ENCODE data around the gene MYO1B. TPM values are rescaled to one million over a fixed set of nuclear protein-coding genes. Genes with fewer than 3 reads are reported as not detected.

Gene MYO1B
- total and polyA plus RNA-seq, 12 donors = 8.7 to 32.4 (median 14.4) TPM

DNA sequence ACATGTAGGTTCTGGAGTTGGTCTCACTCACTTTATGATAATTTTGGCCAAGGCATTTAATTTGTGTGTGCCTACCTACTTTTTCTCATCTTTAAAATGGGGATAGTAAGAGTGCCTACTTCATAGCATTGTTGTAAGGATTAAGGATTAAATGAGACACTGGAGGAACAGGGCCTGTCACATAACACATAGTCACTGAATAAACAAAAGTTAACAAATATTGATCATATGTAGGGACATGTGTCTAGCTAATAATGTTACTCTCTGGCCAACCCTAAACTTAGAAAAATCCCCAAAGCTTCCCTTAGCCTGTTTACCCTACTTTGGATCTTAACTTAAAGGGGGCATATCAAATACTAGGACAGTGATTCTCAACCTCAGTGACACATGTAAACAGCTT lies 169.9 kb downstream of the MYO1B start:
- H3K9me3 ChIP-seq = no peaks in the 10 kb centered on the region
- H3K27ac ChIP-seq = no peak overlapping the region
- intact Hi-C loops (cut with DNase I) = no loop called here
- no peak overlapping the region for H3K4me3 ChIP-seq
- TF ChIP-seq, protein P1, sequence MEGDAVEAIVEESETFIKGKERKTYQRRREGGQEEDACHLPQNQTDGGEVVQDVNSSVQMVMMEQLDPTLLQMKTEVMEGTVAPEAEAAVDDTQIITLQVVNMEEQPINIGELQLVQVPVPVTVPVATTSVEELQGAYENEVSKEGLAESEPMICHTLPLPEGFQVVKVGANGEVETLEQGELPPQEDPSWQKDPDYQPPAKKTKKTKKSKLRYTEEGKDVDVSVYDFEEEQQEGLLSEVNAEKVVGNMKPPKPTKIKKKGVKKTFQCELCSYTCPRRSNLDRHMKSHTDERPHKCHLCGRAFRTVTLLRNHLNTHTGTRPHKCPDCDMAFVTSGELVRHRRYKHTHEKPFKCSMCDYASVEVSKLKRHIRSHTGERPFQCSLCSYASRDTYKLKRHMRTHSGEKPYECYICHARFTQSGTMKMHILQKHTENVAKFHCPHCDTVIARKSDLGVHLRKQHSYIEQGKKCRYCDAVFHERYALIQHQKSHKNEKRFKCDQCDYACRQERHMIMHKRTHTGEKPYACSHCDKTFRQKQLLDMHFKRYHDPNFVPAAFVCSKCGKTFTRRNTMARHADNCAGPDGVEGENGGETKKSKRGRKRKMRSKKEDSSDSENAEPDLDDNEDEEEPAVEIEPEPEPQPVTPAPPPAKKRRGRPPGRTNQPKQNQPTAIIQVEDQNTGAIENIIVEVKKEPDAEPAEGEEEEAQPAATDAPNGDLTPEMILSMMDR (IDR thresholded peaks at IDR 0.05) = no peak
- H3K27me3 ChIP-seq = no peaks in the 10 kb centered on the region
- no peak for DNase-seq
- H3K4me1 ChIP-seq = peaks cover 0 to 16% (median 0%) of the 10 kb centered on the region in 9 donors
- peaks cover 0 to 96% (median 21%) of the 10 kb centered on the region in 9 donors for H3K36me3 ChIP-seq
- ATAC-seq = no peak

DNA sequence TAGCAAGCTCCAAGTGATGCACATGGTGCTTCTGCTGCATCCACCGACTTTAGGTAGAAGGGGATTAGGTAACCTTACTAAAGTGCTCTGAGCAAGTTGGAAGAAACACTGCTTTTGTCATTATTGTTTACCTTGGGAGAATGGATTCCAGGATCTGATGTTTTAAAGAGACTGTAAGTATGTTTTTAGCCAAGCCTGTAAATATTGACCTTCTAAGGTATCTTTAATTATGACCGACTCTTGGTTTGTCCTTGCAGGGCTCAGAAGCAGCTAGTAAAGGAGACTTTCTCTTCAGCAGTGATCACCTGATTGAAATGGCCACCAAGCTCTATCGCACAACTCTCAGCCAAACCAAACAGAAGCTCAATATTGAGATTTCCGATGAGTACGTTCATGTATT lies 170.7 kb downstream of the MYO1B start:
- Histone ChIP-seq H3K27ac (no peak overlapping the region), H3K9me3 (no peaks in the 10 kb centered on the region), H3K4me1 (peaks cover 0 to 16% (median 0%) of the 10 kb centered on the region in 9 donors), H3K4me3 (no peak overlapping the region), H3K36me3 (peaks cover 0 to 95% (median 21%) of the 10 kb centered on the region in 9 donors), H3K27me3 (no peaks in the 10 kb centered on the region)
- ATAC-seq = no peak
- DNase-seq = no peak
- 97% methylated on average over 5 of the region's 5 CpGs for WGBS, 2 donors
- intact Hi-C loops (cut with DNase I) = no loop called here
- TF ChIP-seq, protein P1 (IDR thresholded peaks at IDR 0.05) = no peak

DNA sequence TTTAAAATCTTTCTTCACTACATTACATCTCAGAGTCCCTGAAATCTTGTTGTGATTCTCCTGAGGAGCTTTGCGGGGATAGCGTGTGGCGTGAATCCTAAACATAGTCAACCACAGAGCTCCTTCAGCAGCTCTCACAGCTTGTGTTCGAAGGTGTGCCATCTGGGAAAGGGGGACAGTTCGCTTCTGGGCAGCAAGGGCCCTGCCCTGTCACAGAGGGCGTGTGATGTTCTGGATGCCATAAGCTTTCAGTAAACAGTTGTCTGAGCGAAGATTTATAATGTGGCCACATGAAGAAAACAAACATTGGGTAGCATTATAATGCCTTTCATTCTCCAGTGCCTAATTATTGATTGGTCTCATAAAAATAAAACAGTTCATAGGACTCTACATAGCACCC lies 172.5 kb downstream of the MYO1B start:
- peaks cover 0 to 92% (median 21%) of the 10 kb centered on the region in 9 donors for H3K36me3 ChIP-seq
- H3K4me1 ChIP-seq = no peaks in the 10 kb centered on the region
- WGBS, 2 donors = 96 to 98% methylated on average over 7 of the region's 7 CpGs
- intact Hi-C loops (cut with DNase I) = no loop called here
- ATAC-seq = no peak
- TF ChIP-seq, protein P1 (IDR thresholded peaks at IDR 0.05) = no peak
- H3K27ac ChIP-seq = no peak overlapping the region
- no peak overlapping the region for H3K4me3 ChIP-seq
- no peaks in the 10 kb centered on the region for H3K9me3 ChIP-seq
- H3K27me3 ChIP-seq = no peaks in the 10 kb centered on the region
- DNase-seq = no peak

DNA sequence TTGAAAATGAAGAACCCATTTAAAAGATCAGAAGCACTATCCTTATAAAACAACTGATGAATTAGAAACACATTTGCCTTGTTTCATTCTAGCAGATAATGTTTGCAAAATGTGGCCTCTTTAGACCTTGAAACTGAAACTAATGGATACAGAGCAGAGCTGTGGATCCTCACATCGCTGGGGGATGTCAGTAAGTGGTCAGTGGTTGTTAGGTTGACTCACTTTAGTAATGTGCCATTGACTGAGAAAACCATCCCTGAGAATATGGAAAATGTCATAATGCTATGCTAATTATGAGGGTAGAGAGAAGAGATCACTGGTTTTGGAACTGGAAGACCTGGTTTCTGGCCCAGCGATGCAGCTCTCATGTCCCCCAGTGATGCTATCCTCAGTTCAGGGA lies 176.7 kb downstream of the MYO1B start:
- Histone ChIP-seq H3K4me3 (no peak overlapping the region), H3K9me3 (no peaks in the 10 kb centered on the region), H3K27me3 (no peaks in the 10 kb centered on the region), H3K27ac (no peak overlapping the region), H3K4me1 (no peaks in the 10 kb centered on the region), H3K36me3 (peaks cover 0 to 87% (median 19%) of the 10 kb centered on the region in 9 donors)
- intact Hi-C loops (cut with DNase I) = no loop called here
- DNase-seq (no peak), ATAC-seq (no peak)
- 91 to 95% methylated on average over 2 of the region's 2 CpGs for WGBS, 2 donors
- TF ChIP-seq, protein P1 (IDR thresholded peaks at IDR 0.05) = no peak
